HG03060 (cell line): ENCODE measurements around the gene LAMB3.
A peak's percentile ranks its signal among the peaks of the same experiment; 100 is the strongest.

Experiments
- ATAC-seq: cut with Tn5 transposase; IDR thresholded peaks from one replicate; pipeline ENCODE4 v1.9.1; 2021; ENCODE audit warnings: low read depth, moderate number of reproducible peaks; ENCODE audit not compliant: unreplicated experiment

Gene LAMB3

GRCh38 chr1:209635850-209636249 lies 16.4 kb downstream of the LAMB3 start:
- ATAC-seq = no peak

- no peak for ATAC-seq
Measured at GRCh38 chr1:209634005-209634737, 18.1 kb downstream of the LAMB3 start.

GRCh38 chr1:209633335-209633997 lies 18.8 kb downstream of the LAMB3 start:
- ATAC-seq = no peak

- no peak for ATAC-seq
Measured at GRCh38 chr1:209630383-209631225, 21.6 kb downstream of the LAMB3 start.

- no peak for ATAC-seq
Measured at GRCh38 chr1:209629621-209630382, 22.4 kb downstream of the LAMB3 start.

GRCh38 chr1:209628618-209629299 lies 23.5 kb downstream of the LAMB3 start:
- no peak for ATAC-seq

- ATAC-seq = peak; percentile 56
Measured at GRCh38 chr1:209627732-209628196, 24.5 kb downstream of the LAMB3 start.

- ATAC-seq = no peak
Measured at GRCh38 chr1:209627027-209627731, 25.0 kb downstream of the LAMB3 start.

- no peak for ATAC-seq
Measured at GRCh38 chr1:209626346-209627026, 25.7 kb downstream of the LAMB3 start.

- ATAC-seq = no peak
Measured at GRCh38 chr1:209625791-209626285, 26.4 kb downstream of the LAMB3 start.

GRCh38 chr1:209624558-209625549 lies 27.4 kb downstream of the LAMB3 start:
- no peak for ATAC-seq

GRCh38 chr1:209622841-209623829 lies 29.1 kb downstream of the LAMB3 start:
- ATAC-seq = no peak

- ATAC-seq = no peak
Measured at GRCh38 chr1:209621741-209622655, 30.2 kb downstream of the LAMB3 start.

- no peak for ATAC-seq
Measured at GRCh38 chr1:209621286-209621685, 30.9 kb downstream of the LAMB3 start.

GRCh38 chr1:209620487-209620884 lies 31.7 kb downstream of the LAMB3 start:
- no peak for ATAC-seq
